IMR-90 (cell line): ENCODE data around the gene SARDH. TPM values are rescaled to one million over a fixed set of nuclear protein-coding genes. Genes with fewer than 3 reads are reported as not detected.

Experiments
- ATAC-seq: fragments of 200-7000 bp; cut with Tn5 transposase; 2 replicates; pipeline ENCODE4 v1.9.1; 2020; ENCODE audit warnings: low read depth, mild to moderate bottlenecking, moderate library complexity
- BruUV-seq: library from RNA; stranded (reverse); fragments of 400-500 nt; replicated peaks from 2 replicates; lab custom pipeline; 2021; lab: Mats Ljungman, UMichigan
- CTCF ChIA-PET: fragments of 300-600 bp; formaldehyde crosslinking; extraction: SDS; loops from one replicate; lab custom pipeline; 2021; ENCODE audit warnings: antibody characterized with exemption; lab: Yijun Ruan, JAX
- POLR2A ChIA-PET: fragments of 300-600 bp; sonication (Branson Sonifier 250); formaldehyde crosslinking; loops from one replicate; lab custom pipeline; 2022; ENCODE audit warnings: antibody characterized with exemption; ENCODE audit not compliant: unreplicated experiment; lab: Charles Lee
- DNase-seq: peaks from one replicate; pipeline ENCODE4 v3.0.0; 2013
- H2AFZ ChIP-seq: replicated peaks from 2 replicates; pipeline ENCODE3; 2013; ENCODE audit warnings: low read length, mild to moderate bottlenecking; ENCODE audit not compliant: poor library complexity
- H2AK5ac ChIP-seq: 2 replicates; pipeline ENCODE4 v1.6.1; 2013; ENCODE audit warnings: low read depth, low read length, inconsistent platforms
- H2AK9ac ChIP-seq: replicated peaks from 2 replicates; pipeline ENCODE3; 2013; ENCODE audit warnings: mild to moderate bottlenecking, low read depth, low read length, moderate library complexity; ENCODE audit not compliant: poor library complexity
- H2BK120ac ChIP-seq: 2 replicates; pipeline ENCODE4 v1.6.1; 2013; ENCODE audit warnings: low read depth, low read length, inconsistent platforms
- H2BK15ac ChIP-seq: 3 replicates; pipeline ENCODE4 v1.6.1; 2013; ENCODE audit warnings: low read depth, low read length, inconsistent platforms
- H2BK20ac ChIP-seq: 2 replicates; pipeline ENCODE4 v1.6.1; 2013; ENCODE audit warnings: low read depth, mild to moderate bottlenecking, inconsistent platforms, low read length, moderate library complexity
- H2BK5ac ChIP-seq: 2 replicates; pipeline ENCODE4 v1.6.1; 2013; ENCODE audit warnings: mild to moderate bottlenecking, low read depth, low read length, inconsistent platforms; ENCODE audit not compliant: poor library complexity, severe bottlenecking
- H3K14ac ChIP-seq: replicated peaks from 2 replicates; pipeline ENCODE4 v1.6.1; 2013; ENCODE audit warnings: low read depth, low read length, inconsistent platforms
- H3K18ac ChIP-seq: 2 replicates; pipeline ENCODE4 v1.6.1; 2013; ENCODE audit warnings: low read depth, low read length, control low read depth
- H3K23ac ChIP-seq: 2 replicates; pipeline ENCODE4 v1.6.1; 2013; ENCODE audit warnings: low read depth, low read length, inconsistent platforms
- H3K27ac ChIP-seq: 2 replicates; pipeline ENCODE4 v1.5.1; 2013; ENCODE audit warnings: mild to moderate bottlenecking, control low read depth, low read length; ENCODE audit not compliant: insufficient read depth
- H3K27me3 ChIP-seq: 2 replicates; pipeline ENCODE4 v1.6.1; 2013; ENCODE audit warnings: low read length; ENCODE audit not compliant: control insufficient read depth, insufficient read depth
- H3K36me3 ChIP-seq: 2 replicates; pipeline ENCODE4 v1.6.1; 2013; ENCODE audit warnings: low read length, mixed read lengths; ENCODE audit not compliant: control insufficient read depth, insufficient read depth
- H3K4ac ChIP-seq: 2 replicates; pipeline ENCODE4 v1.6.1; 2013; ENCODE audit warnings: low read depth, low read length, inconsistent platforms
- H3K4me1 ChIP-seq: 2 replicates; pipeline ENCODE4 v1.6.1; 2013; ENCODE audit warnings: low read length, mixed read lengths; ENCODE audit not compliant: control insufficient read depth, insufficient read depth
- H3K4me2 ChIP-seq: 2 replicates; pipeline ENCODE4 v1.6.1; 2013; ENCODE audit warnings: low read depth, mild to moderate bottlenecking, control low read depth, low read length, moderate library complexity
- H3K4me3 ChIP-seq: 2 replicates; pipeline ENCODE4 v1.5.1; 2013; ENCODE audit warnings: low read depth, mild to moderate bottlenecking, control low read depth, low read length, moderate library complexity; ENCODE audit not compliant: insufficient read depth
- H3K56ac ChIP-seq: 2 replicates; pipeline ENCODE4 v1.6.1; 2013; ENCODE audit warnings: low read length, inconsistent platforms; ENCODE audit not compliant: insufficient read depth; ENCODE audit errors: extremely low read depth
- H3K79me1 ChIP-seq, 2 experiments: 2 replicates each; pipeline ENCODE4 v1.6.1; 2013; ENCODE audit warnings: low read length in 2 of 2, inconsistent platforms in 1 of 2, low read depth in 1 of 2
- H3K9ac ChIP-seq: 2 replicates; pipeline ENCODE4 v1.6.1; 2013; ENCODE audit warnings: low read depth, low read length, control low read depth
- H3K9me1 ChIP-seq: 2 replicates; pipeline ENCODE4 v1.6.1; 2013; ENCODE audit warnings: low read length, inconsistent platforms; ENCODE audit not compliant: insufficient read depth
- H3K9me3 ChIP-seq: 2 replicates; pipeline ENCODE4 v1.6.1; 2013; ENCODE audit warnings: low read length; ENCODE audit not compliant: control insufficient read depth, insufficient read depth
- H4K20me1 ChIP-seq: 2 replicates; pipeline ENCODE4 v1.6.1; 2013; ENCODE audit warnings: low read length, inconsistent platforms; ENCODE audit not compliant: insufficient read depth
- H4K5ac ChIP-seq: 2 replicates; pipeline ENCODE4 v1.6.1; 2013; ENCODE audit warnings: mild to moderate bottlenecking, low read depth, low read length, control low read depth
- H4K8ac ChIP-seq, 2 experiments: 2 replicates each; pipeline ENCODE4 v1.6.1; 2013; ENCODE audit warnings: low read depth in 2 of 2, low read length in 2 of 2, control low read depth in 1 of 2, inconsistent platforms in 1 of 2
- H4K91ac ChIP-seq: 2 replicates; pipeline ENCODE4 v1.6.1; 2013; ENCODE audit warnings: low read depth, low read length, inconsistent platforms; ENCODE audit not compliant: insufficient read depth
- CEBPB ChIP-seq: IDR thresholded peaks from 2 replicates; pipeline ENCODE4 v1.6.1; 2012; ENCODE audit warnings: low read depth, low read length, improper control_type of control experiment
- MAZ ChIP-seq: IDR thresholded peaks from 2 replicates; pipeline ENCODE4 v1.6.1; 2012; ENCODE audit warnings: low read depth, mild to moderate bottlenecking, low read length, improper control_type of control experiment, moderate library complexity, borderline replicate concordance
- MXI1 ChIP-seq: IDR thresholded peaks from 2 replicates; pipeline ENCODE4 v1.6.1; 2012; ENCODE audit warnings: low read depth, mild to moderate bottlenecking, low read length, moderate library complexity, borderline replicate concordance
- NFE2L2 ChIP-seq: fragments of 150-350 bp; IDR thresholded peaks from 2 replicates; pipeline ENCODE4 v1.6.1; 2016; ENCODE audit warnings: low read depth, mild to moderate bottlenecking, low read length
- POLR2A ChIP-seq: IDR thresholded peaks from 2 replicates; pipeline ENCODE4 v1.6.1; 2012; ENCODE audit warnings: mild to moderate bottlenecking, low read depth, low read length
- RFX5 ChIP-seq: IDR thresholded peaks from 2 replicates; pipeline ENCODE4 v1.8.0; 2012; ENCODE audit warnings: low read depth, mild to moderate bottlenecking, low read length, moderate library complexity
- USF2 ChIP-seq: fragments of 150-350 bp; IDR thresholded peaks from 2 replicates; pipeline ENCODE4 v1.6.1; 2017; ENCODE audit warnings: mild to moderate bottlenecking, antibody characterized with exemption, low read length, low read depth
- WGBS, 2 experiments: methylation state at CpG; one replicate each; pipeline versions ENCODE4 v1.1.5 to v1.1.7; 2013; ENCODE audit warnings: missing lambda C conversion rate in 2 of 2; ENCODE audit not compliant: insufficient read length in 1 of 2; ENCODE audit errors: extremely low coverage in 2 of 2; 5-methylcytosine and 5-hydroxymethylcytosine counted together
- dilution Hi-C: fragments of 300-500 bp; cut with HindIII; formaldehyde crosslinking; loops from one replicate; pipeline ENCODE4 v1.14.3; 2018; ENCODE audit warnings: low sequenced_read_pairs; ENCODE audit not compliant: unreplicated experiment
- in situ Hi-C: fragments of 300-500 bp; cut with MboI; formaldehyde crosslinking; loops from 3 replicates; pipeline ENCODE4 v1.14.3; 2019; ENCODE audit warnings: low sequenced_read_pairs, inconsistent platforms, mixed read lengths
- intact Hi-C: fragments of 100-400 bp; cut with micrococcal nuclease; formaldehyde crosslinking; loops from 2 replicates; pipeline ENCODE4 v1.10.0; 2022
- polyA plus RNA-seq, 3 experiments: library from polyadenylated mRNA; depleted of rRNA; stranded (reverse); fragments of >200 nt; gene quantifications; 2 replicates each; pipeline ENCODE4 v1.2.3, GENCODE V29; 2012; ENCODE audit warnings: low replicate concordance in 1 of 3
- total RNA-seq: library from RNA; depleted of rRNA; stranded (reverse); fragments of >200 nt; gene quantifications from 2 replicates; pipeline ENCODE4 v1.2.3, GENCODE V29; 2012

SARDH gene
- total and polyA plus RNA-seq, 2 of the 4 experiments (the other 2 are of a cell fraction), result 5.0 to 7.5 TPM

GRCh38 chr9:133687856-133688761 is 50.0 kb downstream of the SARDH start:
- no peak overlapping the region for H2AFZ ChIP-seq
- H3K4me3 ChIP-seq, result no peak overlapping the region
- H3K23ac ChIP-seq, result no peak overlapping the region
- H2BK5ac ChIP-seq, result no peak overlapping the region
- no peaks in the 10 kb centered on the region for H3K9me3 ChIP-seq
- H2AK5ac ChIP-seq, result no peak overlapping the region
- no peak overlapping the region for H4K5ac ChIP-seq
- H3K9me1 ChIP-seq, result no peaks in the 10 kb centered on the region
- H4K91ac ChIP-seq, result no peak overlapping the region
- TF ChIP-seq CEBPB (no peak), NFE2L2 (no peak), MAZ (no peak), RFX5 (no peak), MXI1 (no peak), USF2 (no peak), POLR2A (no peak)
- dilution Hi-C loops, result no loop called here
- H2AK9ac ChIP-seq, result no peak overlapping the region
- ATAC-seq, result no peak
- H3K56ac ChIP-seq, result no peak overlapping the region
- H3K9ac ChIP-seq, result no peak overlapping the region
- BruUV-seq, result no TSS peak
- no peak overlapping the region for H3K18ac ChIP-seq
- WGBS, 2 experiments, result 79% methylated on average over 26 of the region's 34 CpGs; no CpG with 5 or more reads in 1 of the 2 experiments
- H3K79me1 ChIP-seq, result no peaks in the 10 kb centered on the region
- no peak overlapping the region for H3K4me2 ChIP-seq
- CTCF ChIA-PET, result no interaction called here
- no peaks in the 10 kb centered on the region for H3K36me3 ChIP-seq
- no peaks in the 10 kb centered on the region for H4K20me1 ChIP-seq
- no peak overlapping the region for H3K4ac ChIP-seq
- H3K27me3 ChIP-seq, result no peaks in the 10 kb centered on the region
- no peak overlapping the region for H2BK120ac ChIP-seq
- H3K27ac ChIP-seq, result no peak overlapping the region
- H4K8ac ChIP-seq, result no peak overlapping the region
- no peak for DNase-seq
- intact Hi-C loops, result no loop called here
- no peak overlapping the region for H3K14ac ChIP-seq
- H2BK15ac ChIP-seq, result no peak overlapping the region
- POLR2A ChIA-PET, result no interaction called here
- H2BK20ac ChIP-seq, result no peak overlapping the region
- in situ Hi-C loops, result no loop called here
- H3K4me1 ChIP-seq, result no peaks in the 10 kb centered on the region
